AG04450 (cell line): ENCODE results near the gene RAB18. TPM values are rescaled to one million over a fixed set of nuclear protein-coding genes. Genes with fewer than 3 reads are reported as not detected.

Experiments
- CTCF ChIA-PET: fragments of 300-600, 350-600 bp; formaldehyde crosslinking; extraction: SDS; loops from one replicate; lab custom pipeline; 2022; ENCODE audit warnings: antibody characterized with exemption, inconsistent platforms; lab: Charles Lee
- POLR2A ChIA-PET: fragments of 350-600 bp; formaldehyde crosslinking; extraction: SDS; loops from one replicate; lab custom pipeline; 2021; ENCODE audit warnings: antibody characterized with exemption, inconsistent platforms; lab: Yijun Ruan, JAX
- DNase-seq: peaks from one replicate; pipeline ENCODE4 v3.0.0-alpha.2; 2011; ENCODE audit warnings: low read depth, low spot score
- H3K27ac ChIP-seq: one replicate; pipeline ENCODE4 v1.5.1; 2012; ENCODE audit warnings: low read depth, low read length, control low read depth
- H3K27me3 ChIP-seq: one replicate; pipeline ENCODE4 v1.6.0; 2012; ENCODE audit warnings: low read length; ENCODE audit not compliant: control insufficient read depth, insufficient read depth
- H3K4me3 ChIP-seq: 2 replicates; pipeline ENCODE4 v1.5.1; 2011; ENCODE audit warnings: mild to moderate bottlenecking, low read depth, low read length, control low read depth
- H3K9me3 ChIP-seq: 2 replicates; pipeline ENCODE4 v1.5.1; 2012; ENCODE audit warnings: low read length; ENCODE audit not compliant: control insufficient read depth, insufficient read depth
- polyA plus RNA-seq: library from polyadenylated mRNA; depleted of rRNA; stranded (reverse); fragments of >200 nt; gene quantifications from 2 replicates; pipeline ENCODE4 v1.2.3, GENCODE V29; 2011
- TF ChIP-seq, protein P1 (sequence below): IDR thresholded peaks from 2 replicates; pipeline ENCODE4 v1.5.1; 2011; ENCODE audit warnings: low read depth, low read length, control low read depth, inconsistent platforms

The RAB18 gene
- polyA plus RNA-seq, 1 experiment, result 93.5 TPM

GRCh38 chr10:27537787-27538186 is 33.7 kb downstream of the RAB18 start:
- CTCF ChIA-PET, result interaction anchor here (0.5 to 1.0 kb wide), 2 partner anchors 34 to 204 kb away, joined by 3 to 4 read pairs; partner anchors contain the start of gene RAB18

GRCh38 chr10:27540672-27541071 is 36.6 kb downstream of the RAB18 start:
- H3K4me3 ChIP-seq, result no peak overlapping the region
- DNase-seq, result no peak
- ChIA-PET POLR2A (no interaction called here), CTCF (interaction anchor here (1.7 kb wide), 1 partner anchor 17 kb away, joined by 6 read pairs; no protein-coding TSS in a partner anchor)
- TF ChIP-seq, protein P1, sequence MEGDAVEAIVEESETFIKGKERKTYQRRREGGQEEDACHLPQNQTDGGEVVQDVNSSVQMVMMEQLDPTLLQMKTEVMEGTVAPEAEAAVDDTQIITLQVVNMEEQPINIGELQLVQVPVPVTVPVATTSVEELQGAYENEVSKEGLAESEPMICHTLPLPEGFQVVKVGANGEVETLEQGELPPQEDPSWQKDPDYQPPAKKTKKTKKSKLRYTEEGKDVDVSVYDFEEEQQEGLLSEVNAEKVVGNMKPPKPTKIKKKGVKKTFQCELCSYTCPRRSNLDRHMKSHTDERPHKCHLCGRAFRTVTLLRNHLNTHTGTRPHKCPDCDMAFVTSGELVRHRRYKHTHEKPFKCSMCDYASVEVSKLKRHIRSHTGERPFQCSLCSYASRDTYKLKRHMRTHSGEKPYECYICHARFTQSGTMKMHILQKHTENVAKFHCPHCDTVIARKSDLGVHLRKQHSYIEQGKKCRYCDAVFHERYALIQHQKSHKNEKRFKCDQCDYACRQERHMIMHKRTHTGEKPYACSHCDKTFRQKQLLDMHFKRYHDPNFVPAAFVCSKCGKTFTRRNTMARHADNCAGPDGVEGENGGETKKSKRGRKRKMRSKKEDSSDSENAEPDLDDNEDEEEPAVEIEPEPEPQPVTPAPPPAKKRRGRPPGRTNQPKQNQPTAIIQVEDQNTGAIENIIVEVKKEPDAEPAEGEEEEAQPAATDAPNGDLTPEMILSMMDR, result no peak
- H3K9me3 ChIP-seq, result no peaks in the 10 kb centered on the region
- no peak overlapping the region for H3K27ac ChIP-seq
- H3K27me3 ChIP-seq, result no peaks in the 10 kb centered on the region

More at GRCh38 chr10:27537787-27538186, 33.7 kb downstream of the RAB18 start:
- H3K9me3 ChIP-seq, result no peaks in the 10 kb centered on the region
- TF ChIP-seq, protein P1, result no peak
- H3K4me3 ChIP-seq, result no peak overlapping the region
- H3K27me3 ChIP-seq, result no peaks in the 10 kb centered on the region
- no peak overlapping the region for H3K27ac ChIP-seq
- POLR2A ChIA-PET, result no interaction called here
- no peak for DNase-seq

DNA sequence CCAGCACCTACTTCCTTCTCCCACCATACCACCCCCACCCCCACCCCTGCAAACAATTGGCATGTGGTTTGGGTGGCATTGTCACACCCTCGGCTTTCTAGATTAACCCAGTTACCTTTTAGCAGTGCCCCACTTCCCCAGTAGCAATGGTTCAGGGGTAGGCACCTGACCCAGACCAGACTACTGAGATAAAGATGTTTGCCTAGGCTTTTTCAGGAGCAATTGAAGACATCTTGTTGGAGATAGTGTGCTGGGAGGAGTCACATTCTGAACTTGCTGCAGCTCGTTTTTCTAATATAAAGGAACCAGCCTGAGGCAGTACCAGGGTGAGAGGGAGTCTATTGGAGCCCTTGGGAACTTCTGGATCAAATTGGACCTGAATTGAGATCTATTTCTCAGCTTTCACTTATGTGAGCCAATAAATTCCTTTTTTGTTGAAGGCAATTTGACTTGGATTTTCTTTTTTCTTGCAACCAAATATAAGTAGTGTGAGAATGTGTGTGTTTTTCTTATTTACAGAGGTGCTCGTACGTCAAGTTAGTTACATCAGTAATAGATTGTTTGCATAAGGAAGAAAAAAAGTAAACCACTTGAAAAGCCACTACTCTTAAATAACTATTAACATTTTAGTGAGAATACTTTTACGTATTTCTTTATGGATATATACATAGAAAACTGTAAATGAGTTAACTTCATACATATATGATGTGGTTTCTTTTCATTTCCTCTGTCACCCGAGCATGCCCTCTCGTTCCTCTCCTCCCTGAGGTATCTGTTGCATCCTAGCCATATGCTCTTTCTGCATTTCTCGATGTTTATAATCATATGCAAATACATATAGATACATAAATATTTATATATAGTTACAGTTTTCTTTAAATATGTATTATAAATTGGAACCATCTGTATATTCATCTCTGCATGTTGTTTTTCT is 38.0 kb downstream of the RAB18 start:
- TF ChIP-seq, protein P1, result no peak
- Histone ChIP-seq H3K4me3 (no peak overlapping the region), H3K27ac (no peak overlapping the region), H3K27me3 (no peaks in the 10 kb centered on the region), H3K9me3 (no peaks in the 10 kb centered on the region)
- no peak for DNase-seq
- ChIA-PET POLR2A (interaction anchor here (0.6 kb wide), 1 partner anchor 35 kb away, joined by 3 read pairs; no protein-coding TSS in a partner anchor), CTCF (no interaction called here)

DNA sequence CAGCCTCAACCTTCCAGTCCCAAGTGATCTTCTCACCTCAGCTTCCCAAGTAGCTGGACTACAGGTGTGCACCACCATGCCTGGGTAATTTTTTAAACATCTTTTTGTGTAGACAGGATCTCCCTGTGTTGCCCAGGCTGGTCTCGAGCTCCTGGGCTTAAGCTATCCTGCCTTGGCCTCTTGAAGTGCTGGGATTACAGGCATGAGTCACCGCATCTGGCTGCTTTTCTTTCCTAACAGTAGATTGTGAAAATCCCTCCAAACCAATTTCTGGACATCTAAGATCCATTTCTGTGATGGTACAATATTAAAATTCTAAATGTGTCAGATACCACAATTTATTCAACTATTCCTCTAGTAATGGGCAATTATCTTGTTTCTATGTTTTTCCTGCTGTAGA is 38.7 kb downstream of the RAB18 start:
- DNase-seq, result no peak
- Histone ChIP-seq H3K9me3 (no peaks in the 10 kb centered on the region), H3K4me3 (no peak overlapping the region), H3K27ac (no peak overlapping the region), H3K27me3 (no peaks in the 10 kb centered on the region)
- TF ChIP-seq, protein P1, result no peak
- ChIA-PET POLR2A (interaction anchor here (0.6 kb wide), 1 partner anchor 35 kb away, joined by 3 read pairs; no protein-coding TSS in a partner anchor), CTCF (interaction anchor here (0.5 kb wide), 1 partner anchor 440 kb away, joined by 3 read pairs; no protein-coding TSS in a partner anchor)

DNA sequence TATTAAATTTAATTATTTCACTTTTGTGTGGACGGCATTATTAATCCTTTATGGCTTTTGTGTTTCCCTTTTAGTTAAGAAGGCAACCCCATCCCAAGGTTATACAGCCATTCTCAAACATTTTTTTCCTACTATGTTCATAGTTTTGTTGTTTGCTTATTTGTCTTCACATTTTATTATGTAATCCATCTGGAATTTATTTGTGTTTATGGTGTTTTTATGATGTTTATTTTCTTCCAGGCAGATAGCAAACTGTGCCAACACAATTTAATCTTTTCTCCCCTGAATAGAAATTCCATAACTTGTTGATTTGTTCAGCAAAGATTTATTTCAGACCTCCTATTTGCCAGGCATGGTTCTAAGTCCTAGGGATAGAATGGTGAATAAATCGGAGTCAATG is 42.9 kb downstream of the RAB18 start:
- Histone ChIP-seq H3K9me3 (no peaks in the 10 kb centered on the region), H3K4me3 (no peak overlapping the region), H3K27ac (no peak overlapping the region), H3K27me3 (no peaks in the 10 kb centered on the region)
- no peak for DNase-seq
- TF ChIP-seq, protein P1, result no peak
- POLR2A ChIA-PET, result no interaction called here
- CTCF ChIA-PET, result no interaction called here
